H1 (cell line): Measurements from ENCODE around the gene ATP6V0A4. TPM values are rescaled to one million over a fixed set of nuclear protein-coding genes. Genes with fewer than 3 reads are reported as not detected.

ENCODE experiments used
- GTF2F1 ChIP-seq: IDR thresholded peaks from 2 replicates; pipeline ENCODE4 v1.6.1; 2012; ENCODE audit warnings: low read depth, low read length, improper control_type of control experiment, borderline replicate concordance
- HDAC2 ChIP-seq, 2 experiments: fragments of 300-600 bp in 1 of 2; sonication (generic) in 1 of 2; IDR thresholded peaks; 2 replicates each; pipeline ENCODE4 v1.6.1; 2011 to 2012; ENCODE audit warnings: low read depth in 2 of 2, low read length in 2 of 2, mild to moderate bottlenecking in 2 of 2, moderate library complexity in 2 of 2, borderline replicate concordance in 1 of 2, inconsistent platforms in 1 of 2
- SP1 ChIP-seq: IDR thresholded peaks from 2 replicates; pipeline ENCODE4 v1.6.1; 2011; ENCODE audit warnings: low read depth, low read length
- SP2 ChIP-seq: IDR thresholded peaks from 2 replicates; pipeline ENCODE4 v1.6.1; 2012; ENCODE audit warnings: mild to moderate bottlenecking, low read length, inconsistent platforms
- TBP ChIP-seq: IDR thresholded peaks from 2 replicates; pipeline ENCODE4 v1.6.1; 2011; ENCODE audit warnings: low read depth, low read length, improper control_type of control experiment
- polyA plus RNA-seq, 7 experiments: library from polyadenylated mRNA; depleted of rRNA in 3 of 7; stranded (reverse) in 5 of 7; unstranded in 2 of 7; fragments of >200 nt in 5 of 7; fragments of 200-250 nt in 2 of 7; gene quantifications; 1 replicate in 5 of 7; 2 replicates in 1 of 7; 4 replicates in 1 of 7; pipeline versions ENCODE4 v1.2.1 to v1.2.3, GENCODE V29; 2011 to 2013; ENCODE audit warnings: missing spikeins in 2 of 7, mixed read lengths in 2 of 7
- total RNA-seq: library from RNA; stranded (reverse); fragmentation: NEBNext Ultra II Directional; extraction: Animal tissue kit (Norgen Biotek cat#: 25700); gene quantifications from 2 replicates; pipeline ENCODE4 v1.2.1, GENCODE V29; 2021

ATP6V0A4 gene
- total and polyA plus RNA-seq, 2 of the 8 experiments (the other 6 are each of a cell fraction or from before 2014, with no cell fraction given): 0.47 to 1.6 TPM

DNA sequence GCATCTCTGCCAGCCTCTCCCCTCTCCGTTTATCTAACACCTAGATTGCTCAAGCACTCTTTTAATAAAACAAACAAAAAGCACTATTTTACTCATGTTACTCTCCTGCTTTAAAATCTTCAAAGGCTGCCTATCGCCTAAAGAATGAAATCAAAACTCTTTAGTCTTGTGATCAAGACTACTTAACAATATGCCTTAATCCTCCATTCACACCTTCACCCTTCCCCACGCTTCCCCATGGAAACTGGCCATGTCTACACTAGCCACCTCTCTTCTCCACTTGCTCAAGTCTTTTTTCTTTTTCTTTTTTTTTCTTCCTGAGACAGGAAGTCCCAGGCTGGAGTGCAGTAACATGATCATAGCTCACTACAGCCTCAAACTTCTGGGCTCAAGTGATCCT lies 48.0 kb downstream of the ATP6V0A4 start (continued):
- TF ChIP-seq SP1: no peak
- no peak for TF ChIP-seq SP2
- TF ChIP-seq HDAC2 (IDR thresholded peaks at IDR 0.05; ENCODE audit: borderline replicate concordance in 1 of 2, low read depth in 2 of 2, low read length in 2 of 2): no peak
- TF ChIP-seq TBP: no peak
- TF ChIP-seq GTF2F1: no peak
